HG03442 (cell line): ENCODE measurements around the gene TMEM163.
A peak's percentile ranks its signal among the peaks of the same experiment; 100 is the strongest.
"Not testable (repeated sequence)": the region's sequence is repeated elsewhere in the genome, so short reads cannot be mapped to it uniquely, and the experiment has no call there.

Source experiments
- ATAC-seq: cut with Tn5 transposase; IDR thresholded peaks from one replicate; pipeline ENCODE4 v1.9.1; 2021; ENCODE audit warnings: mild to moderate bottlenecking, moderate library complexity; ENCODE audit not compliant: unreplicated experiment

TMEM163 gene

GRCh38 chr2:134583997-134584520 is 134.7 kb downstream of the TMEM163 start:
- ATAC-seq = no peak

GRCh38 chr2:134583462-134583861 is 135.3 kb downstream of the TMEM163 start:
- ATAC-seq = no peak

- no peak for ATAC-seq
Measured at GRCh38 chr2:134582547-134582899, 136.3 kb downstream of the TMEM163 start.

- ATAC-seq = peak; percentile 64
Measured at GRCh38 chr2:134581877-134582546, 136.8 kb downstream of the TMEM163 start.

GRCh38 chr2:134578316-134578715 is 140.5 kb downstream of the TMEM163 start:
- ATAC-seq = no peak

GRCh38 chr2:134576478-134576877 is 142.3 kb downstream of the TMEM163 start:
- no peak for ATAC-seq

- ATAC-seq = no peak
Measured at GRCh38 chr2:134575888-134576287, 142.9 kb downstream of the TMEM163 start.

- no peak for ATAC-seq
Measured at GRCh38 chr2:134574611-134575330, 144.0 kb downstream of the TMEM163 start.

GRCh38 chr2:134573724-134574123 is 145.1 kb downstream of the TMEM163 start:
- no peak for ATAC-seq

- no peak for ATAC-seq
Measured at GRCh38 chr2:134573085-134573370, 145.8 kb downstream of the TMEM163 start.

- ATAC-seq = no peak
Measured at GRCh38 chr2:134572314-134573084, 146.3 kb downstream of the TMEM163 start.

GRCh38 chr2:134570676-134571075 is 148.1 kb downstream of the TMEM163 start:
- no peak for ATAC-seq

GRCh38 chr2:134568413-134568812 is 150.4 kb downstream of the TMEM163 start:
- ATAC-seq = no peak

GRCh38 chr2:134567666-134568065 is 151.1 kb downstream of the TMEM163 start:
- no peak for ATAC-seq

GRCh38 chr2:134564955-134565354 is 153.8 kb downstream of the TMEM163 start:
- not testable (repeated sequence) for ATAC-seq

GRCh38 chr2:134564549-134564948 is 154.3 kb downstream of the TMEM163 start:
- ATAC-seq = peak; percentile 52

GRCh38 chr2:134558208-134558830 is 160.5 kb downstream of the TMEM163 start:
- no peak for ATAC-seq

GRCh38 chr2:134555411-134555810 is 163.4 kb downstream of the TMEM163 start:
- no peak for ATAC-seq

- no peak for ATAC-seq
Measured at GRCh38 chr2:134553657-134554056, 165.1 kb downstream of the TMEM163 start.

- no peak for ATAC-seq
Measured at GRCh38 chr2:134550566-134551164, 168.1 kb downstream of the TMEM163 start.

- no peak for ATAC-seq
Measured at GRCh38 chr2:134549104-134549503, 169.7 kb downstream of the TMEM163 start.
